H1 (cell line): ENCODE data around the gene TSPEAR. TPM values are rescaled to one million over a fixed set of nuclear protein-coding genes. Genes with fewer than 3 reads are reported as not detected.

ENCODE experiments used
- CTCF ChIA-PET: fragments of 300-600 bp; sonication (Branson Sonifier 250); formaldehyde crosslinking; loops from one replicate; lab custom pipeline; 2021; ENCODE audit not compliant: partially characterized antibody; lab: Charles Lee
- POLR2A ChIA-PET: fragments of 300-600 bp; sonication (Branson Sonifier 250); formaldehyde crosslinking; loops from one replicate; lab custom pipeline; 2021; ENCODE audit warnings: inconsistent platforms; ENCODE audit not compliant: partially characterized antibody; lab: Charles Lee
- DNase-seq, 2 experiments: peaks; one replicate each; pipeline versions ENCODE4 v3.0.0 to v3.0.0-alpha.2; 2010 to 2022; ENCODE audit warnings: low spot score in 2 of 2, low read depth in 1 of 2, mixed read lengths in 1 of 2
- FAIRE-seq: peaks from 2 replicates; lab custom pipeline; 2011; peaks lifted over from hg19 to GRCh38; lab: Jason Lieb, UNC
- H2AFZ ChIP-seq: 2 replicates; pipeline ENCODE4 v1.8.1; 2012; ENCODE audit warnings: low read length, inconsistent platforms
- H2AK5ac ChIP-seq: 2 replicates; pipeline ENCODE4 v1.6.1; 2013; ENCODE audit warnings: low read depth, low read length
- H2BK120ac ChIP-seq: replicated peaks from 2 replicates; pipeline ENCODE3; 2013; ENCODE audit warnings: low read depth, low read length, inconsistent platforms
- H2BK12ac ChIP-seq: 2 replicates; pipeline ENCODE4 v1.6.1; 2013; ENCODE audit warnings: low read depth, low read length
- H2BK15ac ChIP-seq: 2 replicates; pipeline ENCODE4 v1.6.1; 2013; ENCODE audit warnings: low read length
- H2BK20ac ChIP-seq: 2 replicates; pipeline ENCODE4 v1.6.1; 2013; ENCODE audit warnings: low read length
- H2BK5ac ChIP-seq: 2 replicates; pipeline ENCODE4 v1.6.1; 2013; ENCODE audit warnings: low read depth, low read length
- H3K14ac ChIP-seq: 2 replicates; pipeline ENCODE4 v1.6.1; 2013; ENCODE audit warnings: inconsistent platforms; ENCODE audit not compliant: insufficient read length
- H3K18ac ChIP-seq: 2 replicates; pipeline ENCODE4 v1.6.1; 2013; ENCODE audit warnings: low read length; ENCODE audit errors: extremely low read depth
- H3K23ac ChIP-seq: 2 replicates; pipeline ENCODE4 v1.6.1; 2013; ENCODE audit warnings: inconsistent platforms; ENCODE audit not compliant: insufficient read length
- H3K23me2 ChIP-seq: 2 replicates; pipeline ENCODE4 v1.6.1; 2013; ENCODE audit warnings: low read depth, low read length
- H3K27ac ChIP-seq: 2 replicates; pipeline ENCODE4 v1.6.1; 2011; ENCODE audit warnings: low read depth, low read length, inconsistent platforms
- H3K27me3 ChIP-seq, 4 experiments: replicated peaks in 1 of 4; 1 replicate in 1 of 4; 2 replicates in 3 of 4; pipeline versions ENCODE4 v1.6.1 to v1.8.1; 2011 to 2013; ENCODE audit warnings: low read length in 3 of 4, mild to moderate bottlenecking in 3 of 4, inconsistent platforms in 2 of 4, mixed read lengths in 2 of 4, moderate library complexity in 1 of 4; ENCODE audit not compliant: control insufficient read depth in 3 of 4, insufficient read depth in 3 of 4; ENCODE audit errors: extremely low read depth in 1 of 4
- H3K36me3 ChIP-seq, 4 experiments: 2 replicates each; pipeline versions ENCODE4 v1.6.1 to v1.8.1; 2011 to 2013; ENCODE audit warnings: mild to moderate bottlenecking in 4 of 4, low read length in 3 of 4, moderate library complexity in 2 of 4, control low read depth in 1 of 4, inconsistent platforms in 1 of 4; ENCODE audit not compliant: insufficient read depth in 4 of 4, control insufficient read depth in 2 of 4
- H3K4ac ChIP-seq: replicated peaks from 2 replicates; pipeline ENCODE3; 2013; ENCODE audit warnings: low read length, low read depth, mixed read lengths, inconsistent platforms; ENCODE audit not compliant: insufficient read length
- H3K4me1 ChIP-seq, 4 experiments: replicated peaks in 1 of 4; 1 replicate in 1 of 4; 2 replicates in 3 of 4; pipeline versions ENCODE4 v1.6.1 to v1.8.1; 2011 to 2013; ENCODE audit warnings: low read length in 3 of 4, inconsistent platforms in 2 of 4, mixed read lengths in 1 of 4; ENCODE audit not compliant: insufficient read depth in 4 of 4, control insufficient read depth in 3 of 4
- H3K4me2 ChIP-seq, 2 experiments: 2 replicates each; pipeline versions ENCODE4 v1.6.1 to v1.8.1; 2011 to 2013; ENCODE audit warnings: low read depth in 2 of 2, low read length in 2 of 2, control low read depth in 1 of 2, inconsistent platforms in 1 of 2, mild to moderate bottlenecking in 1 of 2; ENCODE audit not compliant: insufficient read depth in 1 of 2
- H3K4me3 ChIP-seq, 4 experiments: fragments of 200-600, 300-600 bp in 1 of 4; sonication (generic), shearing (Covaris generic), sonication (Bioruptor Twin) in 1 of 4; 2 replicates each; pipeline versions ENCODE4 v1.5.1 to v1.8.1; 2011 to 2016; ENCODE audit warnings: low read length in 4 of 4, low read depth in 3 of 4, control low read depth in 2 of 4, inconsistent platforms in 2 of 4, mild to moderate bottlenecking in 2 of 4, mixed read lengths in 1 of 4, moderate library complexity in 1 of 4; ENCODE audit not compliant: insufficient read depth in 2 of 4; ENCODE audit errors: extremely low read depth in 1 of 4
- H3K56ac ChIP-seq: replicated peaks from 2 replicates; pipeline ENCODE3; 2013; ENCODE audit warnings: low read depth, mild to moderate bottlenecking, mixed read lengths, low read length, inconsistent platforms; ENCODE audit not compliant: insufficient read length
- H3K79me1 ChIP-seq: 2 replicates; pipeline ENCODE4 v1.6.1; 2013; ENCODE audit warnings: low read depth, low read length, control low read depth
- H3K79me2 ChIP-seq, 2 experiments: 2 replicates each; pipeline versions ENCODE4 v1.6.1 to v1.8.1; 2012 to 2013; ENCODE audit warnings: low read length in 2 of 2, mild to moderate bottlenecking in 2 of 2, inconsistent platforms in 1 of 2; ENCODE audit not compliant: insufficient read depth in 2 of 2, control insufficient read depth in 1 of 2
- H3K9ac ChIP-seq, 4 experiments: replicated peaks in 1 of 4; 1 replicate in 1 of 4; 2 replicates in 3 of 4; pipeline versions ENCODE4 v1.6.1 to v1.8.1; 2011 to 2013; ENCODE audit warnings: low read depth in 3 of 4, low read length in 3 of 4, control low read depth in 2 of 4, mild to moderate bottlenecking in 2 of 4, moderate library complexity in 2 of 4, inconsistent platforms in 1 of 4; ENCODE audit errors: extremely low read depth in 1 of 4
- H3K9me3 ChIP-seq, 2 experiments: 2 replicates each; pipeline versions ENCODE4 v1.6.1 to v1.8.1; 2012 to 2013; ENCODE audit warnings: mild to moderate bottlenecking in 2 of 2, moderate library complexity in 2 of 2, control low read depth in 1 of 2, inconsistent platforms in 1 of 2, low read depth in 1 of 2, low read length in 1 of 2, mixed read lengths in 1 of 2; ENCODE audit not compliant: insufficient read depth in 2 of 2
- H4K20me1 ChIP-seq, 2 experiments: replicated peaks in 1 of 2; 2 replicates each; pipeline versions ENCODE3 to v1.8.1; 2011 to 2013; ENCODE audit warnings: inconsistent platforms in 2 of 2, low read length in 2 of 2, mild to moderate bottlenecking in 1 of 2; ENCODE audit not compliant: insufficient read depth in 2 of 2, control insufficient read depth in 1 of 2
- H4K5ac ChIP-seq: 2 replicates; pipeline ENCODE4 v1.6.1; 2013; ENCODE audit warnings: low read length, low read depth, mixed read lengths, inconsistent platforms; ENCODE audit not compliant: insufficient read length
- H4K8ac ChIP-seq: 2 replicates; pipeline ENCODE4 v1.8.0; 2013; ENCODE audit warnings: mild to moderate bottlenecking, moderate library complexity, low read length, inconsistent platforms; ENCODE audit not compliant: insufficient read depth; ENCODE audit errors: extremely low read depth
- H4K91ac ChIP-seq: replicated peaks from 2 replicates; pipeline ENCODE3; 2013; ENCODE audit warnings: low read length, mixed read lengths, inconsistent platforms; ENCODE audit not compliant: insufficient read length
- FOSL1 ChIP-seq: IDR thresholded peaks from 2 replicates; pipeline ENCODE4 v1.6.1; 2011; ENCODE audit warnings: mild to moderate bottlenecking, low read depth, low read length, moderate library complexity; ENCODE audit not compliant: insufficient read depth
- GTF2F1 ChIP-seq: IDR thresholded peaks from 2 replicates; pipeline ENCODE4 v1.6.1; 2012; ENCODE audit warnings: low read depth, low read length, improper control_type of control experiment, borderline replicate concordance
- NANOG ChIP-seq: IDR thresholded peaks from 2 replicates; pipeline ENCODE4 v1.6.1; 2011; ENCODE audit warnings: low read length, low read depth, mild to moderate bottlenecking, inconsistent platforms; ENCODE audit not compliant: insufficient read depth, poor library complexity, severe bottlenecking
- PHF8 ChIP-seq: fragments of 200-600 bp; sonication (generic); conservative IDR thresholded peaks from 2 replicates; pipeline ENCODE4 v1.7.1; 2012; ENCODE audit warnings: low read depth, mild to moderate bottlenecking, inconsistent platforms, low read length, moderate library complexity
- SP4 ChIP-seq: IDR thresholded peaks from 2 replicates; pipeline ENCODE4 v1.6.1; 2012; ENCODE audit warnings: low read length, inconsistent platforms
- SUZ12 ChIP-seq: fragments of 200-600 bp; sonication (generic); IDR thresholded peaks from 2 replicates; pipeline ENCODE4 v1.6.1; 2012; ENCODE audit warnings: mild to moderate bottlenecking, inconsistent platforms, low read length, moderate library complexity, mixed read lengths
- TAF1 ChIP-seq: IDR thresholded peaks from 2 replicates; pipeline ENCODE4 v1.6.1; 2011; ENCODE audit warnings: mild to moderate bottlenecking, low read depth, low read length
- WGBS, 2 experiments: shearing (Covaris generic) in 1 of 2; methylation state at CpG; one replicate each; pipeline versions ENCODE4 v1.1.6 to v1.1.7; 2013 to 2015; ENCODE audit warnings: low lambda C conversion rate in 2 of 2, mixed read lengths in 2 of 2, inconsistent platforms in 1 of 2, low coverage in 1 of 2, missing lambda C conversion rate in 1 of 2; ENCODE audit not compliant: insufficient replicate concordance in 2 of 2, insufficient coverage in 1 of 2, insufficient read length in 1 of 2; ENCODE audit errors: extremely low coverage in 1 of 2, missing lambda C conversion rate in 1 of 2; 5-methylcytosine and 5-hydroxymethylcytosine counted together
- polyA plus RNA-seq, 7 experiments: library from polyadenylated mRNA; depleted of rRNA in 3 of 7; stranded (reverse) in 5 of 7; unstranded in 2 of 7; fragments of >200 nt in 5 of 7; fragments of 200-250 nt in 2 of 7; gene quantifications; 1 replicate in 5 of 7; 2 replicates in 1 of 7; 4 replicates in 1 of 7; pipeline versions ENCODE4 v1.2.1 to v1.2.3, GENCODE V29; 2011 to 2013; ENCODE audit warnings: missing spikeins in 2 of 7, mixed read lengths in 2 of 7
- total RNA-seq: library from RNA; stranded (reverse); fragmentation: NEBNext Ultra II Directional; extraction: Animal tissue kit (Norgen Biotek cat#: 25700); gene quantifications from 2 replicates; pipeline ENCODE4 v1.2.1, GENCODE V29; 2021
- TF ChIP-seq, protein P1 (sequence below): IDR thresholded peaks from 2 replicates; pipeline ENCODE4 v1.6.1; 2012; ENCODE audit warnings: low read length, inconsistent platforms
- TF ChIP-seq, protein P2 (sequence below): IDR thresholded peaks from 2 replicates; pipeline ENCODE4 v1.6.1; 2012; ENCODE audit warnings: inconsistent platforms
- TF ChIP-seq, protein P3 (sequence below): IDR thresholded peaks from 2 replicates; pipeline ENCODE4 v1.6.1; 2011; ENCODE audit warnings: low read length, improper control_type of control experiment

The TSPEAR gene
- total and polyA plus RNA-seq, 2 of the 8 experiments (the other 6 are each of a cell fraction or from before 2014, with no cell fraction given), result 0.58 to 0.89 TPM

DNA sequence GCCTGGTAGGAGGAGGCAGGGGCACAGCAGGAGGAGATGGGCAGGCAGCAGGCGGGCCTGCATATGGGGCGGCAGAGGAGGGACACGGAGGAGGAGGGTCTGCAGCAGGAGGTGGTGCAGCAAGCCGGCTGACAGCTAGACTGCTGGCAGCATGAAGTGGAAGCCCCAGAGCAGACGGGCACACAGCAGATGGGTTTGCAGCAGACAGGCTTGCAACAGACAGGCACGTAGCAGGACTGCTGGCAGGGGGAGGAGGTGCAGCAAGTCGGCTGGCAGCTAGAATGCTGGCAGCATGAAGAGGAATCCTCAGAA is 131.6 kb downstream of the TSPEAR start:
- Histone ChIP-seq H3K27me3 (no peaks in the 10 kb centered on the region; a peak in 1 of 7 replicates), H4K91ac (no peak overlapping the region), H3K23me2 (no peaks in the 10 kb centered on the region), H3K9ac (no peak overlapping the region), H3K9me3 (peaks cover 0 to 9% of the 10 kb centered on the region in 2 experiments; a peak in 2 of 4 replicates), H4K5ac (no peak overlapping the region), H4K20me1 (no peaks in the 10 kb centered on the region), H2BK12ac (no peak overlapping the region), H3K4me1 (peaks cover 0 to 4% (median 0%) of the 10 kb centered on the region in 4 experiments; a peak in 1 of 7 replicates), H2BK20ac (no peak overlapping the region), H3K14ac (no peak overlapping the region), H2BK5ac (no peak overlapping the region; the same call in 1 of the 2 replicates), H3K4ac (no peak overlapping the region), H3K56ac (no peak overlapping the region), H2AK5ac (no peak overlapping the region), H3K79me2 (no peaks in the 10 kb centered on the region), H4K8ac (no peak overlapping the region; the same call in 1 of the 2 replicates), H3K23ac (no peak overlapping the region), H3K4me3 (no peak overlapping the region), H3K18ac (no peak overlapping the region), H3K27ac (no peak overlapping the region), H3K4me2 (no peak overlapping the region), H2BK15ac (no peak overlapping the region), H2AFZ (no peak overlapping the region), H3K36me3 (no peaks in the 10 kb centered on the region), H3K79me1 (no peaks in the 10 kb centered on the region), H2BK120ac (no peak overlapping the region)
- 72% methylated on average over 3 of the region's 7 CpGs; no CpG with 5 or more reads in 1 of the 2 experiments for WGBS, 2 experiments
- CTCF ChIA-PET, result interaction anchor here (0.6 to 1.3 kb wide), 6 partner anchors 25 to 222 kb away, joined by 3 to 4 read pairs (median 3); partner anchors contain the start of gene UBE2G2
- FAIRE-seq (no peak), DNase-seq (peak in 1 of 2 experiments; percentile 45)
- POLR2A ChIA-PET, result interaction anchor here (0.8 to 1.0 kb wide), 2 partner anchors 72 to 117 kb away, joined by 3 to 5 read pairs; partner anchors contain the start of gene KRTAP10-12
- TF ChIP-seq, protein P1, sequence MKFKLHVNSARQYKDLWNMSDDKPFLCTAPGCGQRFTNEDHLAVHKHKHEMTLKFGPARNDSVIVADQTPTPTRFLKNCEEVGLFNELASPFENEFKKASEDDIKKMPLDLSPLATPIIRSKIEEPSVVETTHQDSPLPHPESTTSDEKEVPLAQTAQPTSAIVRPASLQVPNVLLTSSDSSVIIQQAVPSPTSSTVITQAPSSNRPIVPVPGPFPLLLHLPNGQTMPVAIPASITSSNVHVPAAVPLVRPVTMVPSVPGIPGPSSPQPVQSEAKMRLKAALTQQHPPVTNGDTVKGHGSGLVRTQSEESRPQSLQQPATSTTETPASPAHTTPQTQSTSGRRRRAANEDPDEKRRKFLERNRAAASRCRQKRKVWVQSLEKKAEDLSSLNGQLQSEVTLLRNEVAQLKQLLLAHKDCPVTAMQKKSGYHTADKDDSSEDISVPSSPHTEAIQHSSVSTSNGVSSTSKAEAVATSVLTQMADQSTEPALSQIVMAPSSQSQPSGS, result no peak
- TF ChIP-seq GTF2F1 (no peak), SP4 (no peak), TAF1 (no peak), NANOG (no peak), SUZ12 (no peak), FOSL1 (no peak), PHF8 (no peak)
- TF ChIP-seq, protein P2, sequence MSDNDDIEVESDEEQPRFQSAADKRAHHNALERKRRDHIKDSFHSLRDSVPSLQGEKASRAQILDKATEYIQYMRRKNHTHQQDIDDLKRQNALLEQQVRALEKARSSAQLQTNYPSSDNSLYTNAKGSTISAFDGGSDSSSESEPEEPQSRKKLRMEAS, result no peak
- TF ChIP-seq, protein P3, sequence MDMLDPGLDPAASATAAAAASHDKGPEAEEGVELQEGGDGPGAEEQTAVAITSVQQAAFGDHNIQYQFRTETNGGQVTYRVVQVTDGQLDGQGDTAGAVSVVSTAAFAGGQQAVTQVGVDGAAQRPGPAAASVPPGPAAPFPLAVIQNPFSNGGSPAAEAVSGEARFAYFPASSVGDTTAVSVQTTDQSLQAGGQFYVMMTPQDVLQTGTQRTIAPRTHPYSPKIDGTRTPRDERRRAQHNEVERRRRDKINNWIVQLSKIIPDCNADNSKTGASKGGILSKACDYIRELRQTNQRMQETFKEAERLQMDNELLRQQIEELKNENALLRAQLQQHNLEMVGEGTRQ, result no peak
